ENCODE data around the gene COX6B1.

Gene COX6B1

DNA sequence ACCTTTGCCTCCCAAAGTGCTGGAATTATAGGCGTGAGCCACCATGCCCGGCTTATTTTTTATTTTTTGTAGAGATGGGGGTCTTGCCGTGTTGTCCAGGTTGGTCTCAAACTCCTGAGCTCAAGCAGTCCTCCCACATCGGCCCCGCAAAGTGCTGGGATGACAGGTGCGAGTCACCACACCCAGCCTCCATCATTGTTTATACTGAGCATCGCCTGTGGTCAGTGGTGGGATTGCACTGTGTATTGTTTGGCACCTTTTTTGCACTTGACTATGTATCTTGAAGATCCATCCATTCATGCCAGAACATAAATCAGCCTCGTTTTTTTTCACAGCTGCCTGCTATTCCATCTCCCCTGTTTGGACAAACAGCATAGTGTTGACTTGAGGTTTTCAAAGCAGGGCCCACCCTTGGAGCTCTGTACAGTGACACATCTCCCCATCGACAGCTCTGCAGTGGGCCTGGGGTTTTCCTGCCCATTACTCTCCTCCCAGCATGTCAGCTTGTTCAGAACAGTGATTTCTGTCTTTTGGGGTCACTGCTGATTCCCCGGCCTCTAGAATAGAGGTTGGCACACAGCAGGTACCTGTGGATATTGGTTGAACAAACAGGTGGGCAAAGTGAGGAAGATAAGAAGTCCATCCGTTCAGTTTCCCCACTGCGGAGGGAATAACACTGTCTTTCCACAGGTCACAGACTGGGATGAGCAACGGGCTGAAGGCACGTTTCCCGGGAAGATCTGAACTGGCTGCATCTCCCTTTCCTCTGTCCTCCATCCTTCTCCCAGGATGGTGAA, 10.0 kb downstream of the COX6B1 start:
- no peak overlapping the region for H3K27ac ChIP-seq
- TF ChIP-seq ZFX (IDR thresholded peaks at IDR 0.05) (no peak), CTCF (conservative IDR thresholded peaks at IDR 0.05) (no peak)

DNA sequence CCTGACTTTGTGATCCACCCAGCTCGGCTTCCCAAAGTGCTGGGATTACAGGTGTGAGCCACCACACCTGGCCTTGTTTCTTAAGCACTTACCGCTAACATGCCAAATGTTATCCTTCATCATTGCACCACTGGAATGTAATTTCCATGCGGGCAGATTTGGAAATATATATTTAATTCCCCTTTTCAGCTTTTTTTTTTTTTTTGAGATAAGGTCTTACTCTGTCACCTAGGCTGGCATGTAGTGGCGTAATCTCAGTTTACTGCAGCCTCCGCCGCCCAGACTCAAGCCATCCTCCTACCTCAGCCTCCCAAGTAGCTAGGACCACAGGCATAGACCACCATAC, 13.8 kb downstream of the COX6B1 start:
- no peak for TF ChIP-seq CTCF (conservative IDR thresholded peaks at IDR 0.05)
- no peak for TF ChIP-seq ZFX (IDR thresholded peaks at IDR 0.05)
- H3K27ac ChIP-seq: no peak overlapping the region

- TF ChIP-seq ZFX (IDR thresholded peaks at IDR 0.05): no peak
- TF ChIP-seq CTCF (conservative IDR thresholded peaks at IDR 0.05): no peak
- no peak overlapping the region for H3K27ac ChIP-seq
These were observed 15.9 kb downstream of the COX6B1 start for GRCh38 chr19:35663981-35664380.

GRCh38 chr19:35665157-35665556, 17.0 kb downstream of the COX6B1 start:
- no peak overlapping the region for H3K27ac ChIP-seq
- TF ChIP-seq CTCF (conservative IDR thresholded peaks at IDR 0.05): no peak
- no peak for TF ChIP-seq ZFX (IDR thresholded peaks at IDR 0.05)

- no peak overlapping the region for H3K27ac ChIP-seq
- TF ChIP-seq ZFX (IDR thresholded peaks at IDR 0.05): no peak
- no peak for TF ChIP-seq CTCF (conservative IDR thresholded peaks at IDR 0.05)
These were observed 17.5 kb downstream of the COX6B1 start for GRCh38 chr19:35665604-35666003.

GRCh38 chr19:35666251-35666913, 18.3 kb downstream of the COX6B1 start, which contains the start of gene UPK1A:
UPK1A (plus strand) TSS chr19:35666517; CDS start chr19:35666813, 296 bp downstream.
- H3K27ac ChIP-seq: no peak within 1 kb of the TSS
- TF ChIP-seq ZFX (IDR thresholded peaks at IDR 0.05): no peak

GRCh38 chr19:35669566-35669965, 21.4 kb downstream of the COX6B1 start:
- TF ChIP-seq CTCF (conservative IDR thresholded peaks at IDR 0.05) (no peak), ZFX (IDR thresholded peaks at IDR 0.05) (no peak)

More at GRCh38 chr19:35669566-35669965, 21.4 kb downstream of the COX6B1 start:
- no peak overlapping the region for H3K27ac ChIP-seq
